SK-MEL-5 (cell line): ENCODE measurements around the gene ATP1B3. TPM values are rescaled to one million over a fixed set of nuclear protein-coding genes. Genes with fewer than 3 reads are reported as not detected.
"Not testable (repeated sequence)": the region's sequence is repeated elsewhere in the genome, so short reads cannot be mapped to it uniquely, and the experiment has no call there.

Experiments
- DNase-seq: peaks from one replicate; pipeline ENCODE4 v3.0.0-alpha.2; 2016; ENCODE audit warnings: low read depth, low spot score
- in situ Hi-C: cut with HindIII; loops from 2 replicates; pipeline ENCODE4 v1.10.0; 2016; ENCODE audit warnings: low sequenced_read_pairs, high pct_unique_total_duplicates, low pct_unique_long_range_greater_than_20kb
- small RNA-seq, 2 experiments: library from RNA; depleted of rRNA; stranded (forward); fragments of <200 nt; gene quantifications; one replicate each; pipeline ENCODE3, GENCODE V24; 2014
- total RNA-seq: library from RNA; depleted of rRNA; stranded (reverse); fragments of >200 nt; shearing (Covaris generic); gene quantifications from 2 replicates; pipeline ENCODE4 v1.2.3, GENCODE V29; 2014; rRNA removed

Gene ATP1B3
- total RNA-seq, 1 experiment from 2014 or later, result 81.6 TPM

DNA sequence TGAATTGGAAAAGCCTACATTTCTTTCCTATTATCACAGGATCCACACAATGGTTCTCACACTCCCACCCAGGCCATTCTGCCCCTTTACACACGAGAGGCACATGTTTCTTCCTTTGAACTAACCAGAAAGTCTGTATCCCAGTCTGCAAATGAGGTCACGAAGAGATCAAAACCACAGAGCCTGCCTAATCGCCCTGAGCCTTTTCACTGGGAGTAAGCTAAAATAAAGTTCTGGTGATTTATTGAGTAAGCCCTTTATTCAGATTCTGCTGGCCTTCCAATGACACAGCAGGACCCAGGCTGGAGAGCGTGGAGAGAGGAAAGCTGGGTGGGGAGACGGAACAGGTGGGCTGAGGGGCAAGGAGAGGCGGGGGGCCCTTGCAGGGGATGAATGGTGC, 78.7 kb downstream of the ATP1B3 start:
- in situ Hi-C loops, result no loop called here
- peak; percentile 59 for DNase-seq

DNA sequence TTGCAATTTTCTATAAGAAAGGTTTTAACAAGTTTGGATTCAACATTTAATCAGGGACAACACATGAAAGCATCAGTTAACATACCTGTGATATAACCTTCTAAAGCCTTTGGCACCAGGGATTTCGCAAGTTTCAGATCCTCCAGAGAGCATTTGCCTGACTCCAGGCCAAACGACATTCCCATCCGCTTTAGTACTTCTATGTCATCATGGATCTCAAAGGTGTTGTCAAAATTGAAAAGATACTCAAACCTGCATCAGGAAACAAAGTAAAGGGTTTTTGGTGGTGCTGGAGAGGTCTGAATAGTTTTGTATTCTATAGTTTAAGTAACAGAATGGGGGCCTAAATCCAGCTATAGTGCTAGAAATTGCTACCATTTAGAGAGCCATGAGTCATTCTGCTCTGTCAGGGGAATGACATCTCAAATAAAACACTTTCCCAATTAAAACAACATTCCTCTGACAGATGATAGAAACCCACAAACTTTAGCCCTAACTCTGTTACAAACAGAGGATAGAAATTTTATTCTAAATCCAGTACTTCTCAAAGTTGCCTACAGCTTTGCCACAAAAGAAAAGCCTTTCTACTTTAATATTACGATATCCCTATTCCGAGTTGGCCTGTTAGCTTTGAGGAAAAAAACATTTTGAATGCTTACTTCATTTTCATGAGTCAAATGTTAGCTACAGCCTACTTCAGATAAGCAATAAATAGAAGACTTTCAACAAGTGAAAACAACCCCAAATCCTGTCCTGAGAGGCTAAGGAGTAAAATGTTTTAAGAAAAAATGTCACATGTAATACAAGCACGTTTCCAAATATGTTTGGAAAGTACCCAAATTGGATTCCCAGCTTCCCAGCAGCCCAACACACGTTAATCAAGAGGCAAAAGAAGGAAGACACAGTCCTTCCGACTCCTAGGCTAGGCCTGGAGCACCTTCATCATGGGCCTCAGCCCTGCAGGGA, 83.4 kb downstream of the ATP1B3 start:
- no peak for DNase-seq
- in situ Hi-C loops, result no loop called here

DNA sequence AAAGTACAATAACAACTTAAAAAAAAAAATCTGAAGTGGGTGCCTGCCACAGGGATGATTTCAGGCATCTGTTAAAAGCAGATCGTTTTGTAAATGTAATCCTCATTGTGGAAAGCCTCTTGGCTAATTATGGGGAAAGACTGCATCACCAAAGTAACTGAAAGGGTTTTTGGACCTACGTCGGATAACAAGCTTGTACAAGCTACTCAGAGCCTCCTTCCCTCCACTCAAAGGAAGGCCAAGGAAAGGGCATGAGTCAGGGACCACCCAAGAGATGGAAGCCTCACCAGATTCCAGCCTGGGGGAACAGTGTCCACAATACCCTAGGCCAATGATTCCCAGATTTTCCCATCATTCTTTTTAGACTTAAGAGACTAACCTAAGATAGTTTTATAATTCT, 84.3 kb downstream of the ATP1B3 start:
- no peak for DNase-seq

DNA sequence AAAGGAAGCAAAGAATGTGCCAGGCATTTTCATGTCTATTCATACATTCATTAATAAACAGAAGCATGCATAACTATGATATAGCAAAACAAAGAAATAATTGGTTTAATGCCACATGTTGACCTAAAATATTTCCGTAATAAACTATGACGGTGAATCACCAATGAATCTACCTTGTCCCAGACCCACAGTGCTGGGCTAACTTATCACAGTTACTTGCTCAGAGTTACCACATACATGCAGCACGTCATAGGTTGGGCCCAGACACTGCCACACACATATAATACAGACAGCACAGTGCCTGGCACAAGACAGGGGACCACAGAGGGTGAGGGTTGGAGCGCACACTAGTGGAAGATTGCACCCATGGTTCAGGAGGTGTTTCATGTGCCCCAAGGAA, 86.9 kb downstream of the ATP1B3 start:
- in situ Hi-C loops, result no loop called here
- DNase-seq, result no peak

More for the DNA sequence above, 84.3 kb downstream of the ATP1B3 start:
- in situ Hi-C loops, result no loop called here

DNA sequence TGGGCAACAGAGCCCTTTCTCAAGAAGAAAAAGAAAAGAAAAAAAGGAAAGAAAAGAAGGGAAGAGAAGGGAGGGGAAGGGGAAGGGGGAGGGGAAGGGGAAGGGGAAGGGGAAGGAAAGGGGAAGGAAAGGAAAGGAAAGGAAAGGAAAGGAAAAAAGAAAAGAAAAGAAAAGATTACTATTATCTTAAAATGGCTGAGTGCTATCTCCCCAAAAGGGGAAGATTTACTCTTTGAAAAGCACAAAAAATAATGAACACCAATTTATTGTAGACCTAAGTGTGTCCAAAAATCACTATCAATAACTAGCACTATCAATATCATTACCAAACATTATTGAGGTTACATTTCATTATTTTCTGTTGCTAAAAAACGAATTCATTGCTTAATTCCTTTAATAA, 89.0 kb downstream of the ATP1B3 start:
- in situ Hi-C loops, result no loop called here
- no peak for DNase-seq

DNA sequence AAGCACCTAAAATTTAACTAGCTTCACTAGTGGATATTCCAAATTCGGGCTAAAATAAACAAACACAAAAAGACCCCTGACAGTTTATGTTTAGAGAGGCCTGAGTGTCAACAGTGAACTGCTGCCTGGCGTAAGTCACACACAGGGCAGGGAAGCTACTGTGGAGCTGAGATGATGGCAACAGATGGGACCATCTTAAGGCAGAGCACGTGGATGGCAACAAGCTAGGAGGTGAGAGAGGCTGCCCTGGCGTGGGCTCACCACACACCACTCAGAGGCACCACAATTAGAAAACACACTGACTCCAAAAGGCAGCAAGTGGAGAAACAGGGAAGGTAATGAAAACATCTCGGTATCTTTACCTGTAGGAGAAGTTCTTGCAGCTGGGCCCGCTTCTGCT, 93.3 kb downstream of the ATP1B3 start:
- DNase-seq, result no peak
- in situ Hi-C loops, result no loop called here

DNA sequence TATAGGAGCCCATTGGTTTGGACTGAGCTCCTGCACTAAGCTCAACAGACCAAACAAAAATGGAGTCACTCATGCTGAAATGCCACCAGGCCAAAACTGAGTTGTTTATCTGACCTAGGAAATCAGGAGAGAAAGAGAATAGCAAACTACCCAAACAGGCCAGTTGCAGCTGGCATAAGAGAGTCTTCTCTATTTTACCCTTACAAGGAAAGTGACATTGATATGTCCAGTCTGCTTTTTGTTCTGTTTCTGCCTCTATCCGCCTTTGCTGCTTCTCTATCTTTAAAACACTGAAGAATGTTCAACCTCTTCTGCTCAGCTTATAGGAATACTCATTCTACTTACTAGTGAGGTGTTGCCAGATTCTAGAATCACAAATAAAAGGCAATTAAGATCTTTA, 95.1 kb downstream of the ATP1B3 start:
- DNase-seq, result no peak

DNA sequence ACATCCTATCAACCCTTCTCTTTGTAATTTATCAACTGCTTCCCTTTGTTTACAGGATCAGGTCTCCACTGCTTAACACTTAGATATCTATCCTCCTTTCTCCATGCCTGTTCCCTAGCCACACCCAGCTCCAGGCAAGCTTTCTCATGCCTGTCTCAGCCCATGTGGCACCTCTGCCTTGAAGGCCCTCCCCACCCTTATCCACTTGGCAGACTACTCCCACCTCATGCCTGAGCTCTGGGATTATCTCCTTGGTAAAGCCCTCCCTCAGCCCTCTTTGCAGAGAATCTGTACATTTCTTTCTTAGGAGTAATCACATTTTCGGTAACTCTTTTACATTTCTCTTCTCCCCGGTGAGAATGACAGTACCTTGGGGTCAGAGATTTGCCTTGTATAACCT, 96.0 kb downstream of the ATP1B3 start:
- in situ Hi-C loops, result no loop called here
- DNase-seq, result no peak

More for the DNA sequence above, 95.1 kb downstream of the ATP1B3 start:
- in situ Hi-C loops, result no loop called here

DNA sequence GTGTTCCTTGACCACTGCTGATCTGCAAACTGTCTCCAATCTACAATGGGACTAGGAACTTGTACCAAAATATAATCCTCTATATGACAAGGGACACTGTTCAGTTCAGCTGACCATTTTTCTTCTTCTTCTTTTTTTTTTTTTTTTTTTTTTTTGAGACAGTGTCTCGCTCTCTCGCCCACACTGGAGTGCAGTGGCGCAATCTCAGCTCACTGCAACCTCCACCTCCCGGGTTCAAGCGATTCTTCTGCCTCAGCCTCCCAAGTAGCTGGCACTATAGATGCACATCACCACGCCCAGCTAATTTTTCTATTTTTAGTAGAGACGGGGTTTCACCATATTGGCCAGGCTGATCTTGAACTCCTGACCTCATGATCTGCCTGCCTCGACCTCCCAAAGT, 98.3 kb downstream of the ATP1B3 start:
- DNase-seq, in situ Hi-C loops: not testable (repeated sequence)

Small RNA genes lying within 50 kb of the gene (small RNA-seq; reads per million reads assigned to genes)
- 0 reads per million in 2 experiments for gene HMGN2P25
- 0 reads per million in 2 experiments for gene RNU6-509P

Other genes with a start within 250 kb of the ATP1B3 start
- 75.3 and 77.7 TPM in 2 replicates for gene RNF7, start 138.3 kb upstream of the ATP1B3 start, total RNA-seq
- gene GRK7, start 113.2 kb upstream of the ATP1B3 start, total RNA-seq, result not detected in 2 replicates